Measurements from ENCODE around the gene ACP7. TPM values are rescaled to one million over a fixed set of nuclear protein-coding genes. Genes with fewer than 3 reads are reported as not detected.
A peak's percentile ranks its signal among the peaks of the same experiment; 100 is the strongest.

ACP7 gene
- total and polyA plus RNA-seq, 9 of the 15 experiments (the other 6 are each of a cell fraction or from before 2014, with no cell fraction given), result not detected

- peak in 1 of 2 experiments; percentile 44; a peak in 1 of 4 replicates for TF ChIP-seq HDAC1 (IDR thresholded peaks at IDR 0.05)
- TF ChIP-seq ZFP30 (CRISPR knock-in tag; IDR thresholded peaks at IDR 0.05; ENCODE audit: borderline replicate concordance), result no peak
- peak; percentile 26; the same call in 1 of the 2 replicates for TF ChIP-seq PKNOX1 (IDR thresholded peaks at IDR 0.05)
- TF ChIP-seq ZNF707 (CRISPR knock-in tag; conservative IDR thresholded peaks at IDR 0.05), result no peak
- no peak for TF ChIP-seq ZNF197 (CRISPR knock-in tag; IDR thresholded peaks at IDR 0.05; ENCODE audit: low read depth)
- TF ChIP-seq ZNF274 (IDR thresholded peaks at IDR 0.05; ENCODE audit: borderline replicate concordance, low read depth, low read length), result no peak
- TF ChIP-seq SMARCA4 (IDR thresholded peaks at IDR 0.05), result 0 out of 2 replicates have a peak, but pooled peaks have one; percentile 18
- TF ChIP-seq HINFP (tag; conservative IDR thresholded peaks at IDR 0.05; ENCODE audit: low read depth), result no peak
- TF ChIP-seq NRF1 (conservative IDR thresholded peaks at IDR 0.05 in 1 of 2, IDR thresholded peaks at IDR 0.05 in 1 of 2), result no peak
- TF ChIP-seq LARP7 (IDR thresholded peaks at IDR 0.05), result no peak
- TF ChIP-seq ZNF133 (CRISPR knock-in tag; IDR thresholded peaks at IDR 0.05), result no peak
- peak; percentile 46; the same call in 1 of the 2 replicates for TF ChIP-seq BHLHE40 (IDR thresholded peaks at IDR 0.05; ENCODE audit: low read length)
- TF ChIP-seq POLR2A (conservative IDR thresholded peaks at IDR 0.05), result no peak
- no peak for TF ChIP-seq RHOXF2B (CRISPR knock-in tag; conservative IDR thresholded peaks at IDR 0.05)
- TF ChIP-seq ZBTB9 (CRISPR knock-in tag; IDR thresholded peaks at IDR 0.05), result no peak
- no peak for TF ChIP-seq SIN3B (IDR thresholded peaks at IDR 0.05; ENCODE audit: low read depth)
- TF ChIP-seq ZNF324 (CRISPR knock-in tag; IDR thresholded peaks at IDR 0.05), result no peak
- TF ChIP-seq IFI16 (CRISPR knock-in tag; IDR thresholded peaks at IDR 0.05), result no peak
- TF ChIP-seq NUFIP1 (IDR thresholded peaks at IDR 0.05; ENCODE audit: partially characterized antibody), result no peak
- TF ChIP-seq ZNF764 (CRISPR knock-in tag; IDR thresholded peaks at IDR 0.05; ENCODE audit: low read depth), result no peak
- TF ChIP-seq NELFE (IDR thresholded peaks at IDR 0.05; ENCODE audit: insufficient read depth, insufficient read length), result no peak
- no peak for TF ChIP-seq ZNF239 (CRISPR knock-in tag; IDR thresholded peaks at IDR 0.05)
- TF ChIP-seq ATF4 (CRISPR knock-in tag; IDR thresholded peaks at IDR 0.05), result no peak
- TF ChIP-seq FOXJ2 (tag; IDR thresholded peaks at IDR 0.05), result no peak
- peak; percentile 77 for TF ChIP-seq CBFA2T2 (conservative IDR thresholded peaks at IDR 0.05)
- no peak for TF ChIP-seq TAF1 (IDR thresholded peaks at IDR 0.05; ENCODE audit: control insufficient read depth, extremely low read depth, insufficient read depth, low read length, severe bottlenecking)
- no peak for TF ChIP-seq STAT5B (CRISPR knock-in tag; IDR thresholded peaks at IDR 0.05)
- no peak for TF ChIP-seq ZNF384 (IDR thresholded peaks at IDR 0.05; ENCODE audit: low read depth, low read length)
- TF ChIP-seq FUS (optimal IDR thresholded peaks at IDR 0.05; ENCODE audit: low read depth, low read length), result no peak
Measured at GRCh38 chr19:39139971-39140453, 55.8 kb downstream of the ACP7 start (continued).

All from K562 (cell line).